ENCODE measurements around the gene SLC22A15.

- TF ChIP-seq CTCF (IDR thresholded peaks at IDR 0.05; ENCODE audit: insufficient read depth, low read length) (no peak), GABPA (IDR thresholded peaks at IDR 0.05; ENCODE audit: low read depth) (no peak), POLR2AphosphoS5 (IDR thresholded peaks at IDR 0.05; ENCODE audit: low read depth) (no peak), SPI1 (IDR thresholded peaks at IDR 0.05; ENCODE audit: borderline replicate concordance, low read depth) (no peak), REST (IDR thresholded peaks at IDR 0.05; ENCODE audit: insufficient replicate concordance, low read depth) (no peak)
Measured at GRCh38 chr1:116091083-116091482, 114.8 kb downstream of the SLC22A15 start.

Measured in HL-60 (cell line).